Nucleus accumbens (tissue), 56 donors: ENCODE data around the gene ZIC5.

Source experiments
- DNase-seq, 56 donors: peaks; one replicate each; lab custom pipeline; 2025; lab: John Stamatoyannopoulos, UW

Gene ZIC5

DNA sequence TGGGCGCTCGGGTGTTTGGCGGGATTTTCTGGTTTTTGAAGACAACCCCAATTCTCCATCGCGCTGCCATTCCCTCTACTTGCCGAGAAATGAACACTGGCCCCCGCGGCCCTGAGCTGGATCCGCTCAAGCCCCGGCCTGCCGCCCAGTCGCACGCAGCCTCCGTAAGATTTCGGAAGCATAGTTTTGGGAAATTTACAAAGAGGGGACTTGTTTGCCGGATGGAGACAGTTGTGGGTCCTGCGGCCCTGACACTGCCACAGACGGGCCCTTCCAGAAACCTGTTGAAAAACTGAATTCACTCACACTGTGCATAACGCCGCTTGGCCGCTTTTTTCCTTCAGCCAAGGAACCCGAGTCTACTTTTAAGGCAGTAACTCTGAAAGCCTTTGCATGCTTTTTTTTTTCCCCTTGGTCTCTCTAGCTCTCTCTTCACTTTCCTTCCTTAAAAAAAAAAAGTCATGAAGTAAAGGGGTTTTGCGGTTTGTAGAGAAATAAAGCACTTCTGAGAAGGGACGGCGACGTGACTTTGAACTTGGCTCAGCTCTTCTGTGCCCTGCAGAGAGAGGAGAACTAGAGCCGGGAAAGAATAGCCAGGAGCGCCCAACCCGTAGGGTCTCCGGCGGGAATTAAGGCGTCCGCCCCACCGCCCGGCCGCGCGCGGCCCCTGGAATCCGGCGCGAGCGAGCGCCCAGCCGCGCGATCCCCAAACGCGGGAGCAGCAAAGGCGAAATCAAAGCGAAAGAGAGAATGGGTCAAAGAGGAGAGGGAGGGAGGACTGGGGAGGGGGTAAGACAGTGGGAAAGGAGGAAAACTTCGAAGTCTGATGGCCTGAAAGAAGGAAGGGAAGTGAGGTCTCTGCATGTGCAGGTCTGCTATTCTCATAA is 6.6 kb upstream of the ZIC5 start:
- DNase-seq: no peak

DNA sequence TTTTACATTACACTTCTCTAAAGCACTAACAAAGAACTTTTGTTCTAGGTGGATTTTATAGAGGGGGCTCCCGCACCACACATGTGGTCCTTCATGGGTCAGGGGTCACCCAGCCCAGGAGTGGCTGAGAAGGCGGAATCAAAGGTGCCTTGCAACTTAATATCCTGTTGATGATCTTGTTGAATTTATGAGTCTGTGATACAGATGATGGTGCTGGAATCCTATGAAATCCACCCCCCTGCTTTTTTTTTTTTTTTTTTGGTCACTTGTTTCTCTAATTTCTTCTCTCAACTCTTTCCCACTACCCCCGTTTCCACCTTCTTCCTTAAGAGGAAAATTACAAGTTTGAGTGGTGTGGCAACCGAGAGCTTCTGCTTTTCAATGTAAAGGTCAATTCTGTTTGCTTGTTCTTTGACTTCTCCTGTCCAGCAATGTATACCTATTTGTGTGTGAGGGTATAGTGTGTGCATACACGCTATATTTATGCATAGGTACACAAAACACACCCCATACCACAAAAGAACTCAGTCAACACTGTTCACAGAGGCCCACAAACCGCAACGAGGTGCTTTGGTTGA is 5.9 kb upstream of the ZIC5 start:
- DNase-seq: no peak

DNA sequence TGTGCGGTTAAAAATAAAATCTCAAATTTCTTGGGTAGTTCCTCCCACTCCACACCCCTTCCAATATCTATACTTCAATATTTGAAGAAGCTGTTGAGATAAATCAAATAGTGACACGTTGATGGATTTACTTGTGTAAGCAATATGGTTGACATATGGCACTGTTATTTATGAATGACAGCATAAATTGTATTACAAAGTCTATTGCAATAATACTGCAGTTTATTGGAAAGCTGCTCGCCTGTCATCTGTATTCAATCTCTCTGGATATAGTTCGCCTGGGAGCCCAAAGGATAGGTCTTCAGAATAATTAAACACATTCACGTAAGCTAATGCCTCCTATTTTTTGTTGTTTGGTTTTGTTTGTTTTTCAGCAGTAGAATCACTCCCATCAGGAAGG is 5.0 kb upstream of the ZIC5 start:
- DNase-seq: no peak

DNA sequence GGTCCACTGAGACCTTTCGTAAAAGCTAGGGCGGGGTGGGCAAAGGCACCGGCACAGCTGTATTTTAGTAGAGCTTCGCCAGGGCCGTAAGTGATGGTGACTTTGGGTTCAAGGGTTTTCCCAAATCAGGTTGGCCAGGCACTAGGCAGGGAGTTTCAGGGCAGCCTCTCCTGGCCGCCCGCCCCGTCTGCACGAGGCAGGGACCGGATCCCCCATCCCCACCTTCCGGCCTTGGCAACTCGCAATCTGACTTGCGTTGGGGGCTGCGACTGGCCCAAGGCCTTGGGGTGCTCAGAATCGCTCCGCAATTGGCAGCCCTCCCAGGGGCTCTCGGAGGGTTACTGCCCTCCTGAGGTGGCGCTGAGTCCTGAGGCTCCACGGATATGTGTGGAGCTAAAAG is 4.1 kb upstream of the ZIC5 start:
- no peak for DNase-seq

DNA sequence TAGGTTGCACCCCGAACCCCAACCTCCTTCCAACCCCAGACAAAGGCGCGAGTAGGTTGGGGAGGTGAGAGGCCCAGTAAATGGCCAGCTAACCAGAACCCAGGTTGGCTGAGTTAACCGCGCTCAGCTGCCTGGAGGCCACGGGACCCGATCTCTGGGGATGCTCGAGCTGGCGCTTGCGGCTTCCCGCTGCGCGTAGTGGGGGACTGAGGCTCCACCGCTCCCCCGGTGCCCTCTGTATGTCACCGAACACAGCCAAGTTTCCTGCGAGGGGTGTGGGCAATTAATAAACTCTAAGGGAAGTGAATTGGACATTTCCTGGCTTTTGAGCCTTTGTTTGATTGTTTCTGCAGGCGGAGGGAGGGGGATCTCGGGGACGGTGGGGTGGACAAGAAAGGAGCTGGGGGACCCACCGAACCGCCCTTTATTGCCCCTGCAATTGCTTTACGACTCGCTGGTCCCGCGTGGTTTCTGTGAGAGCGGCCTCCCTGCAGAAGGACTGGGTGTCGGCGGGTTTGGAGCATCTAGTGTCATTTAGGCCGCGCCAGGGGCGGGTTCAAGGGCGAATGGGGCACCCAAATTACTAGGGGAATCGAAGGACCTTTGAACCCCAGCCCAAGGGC is 3.5 kb upstream of the ZIC5 start:
- no peak for DNase-seq

DNA sequence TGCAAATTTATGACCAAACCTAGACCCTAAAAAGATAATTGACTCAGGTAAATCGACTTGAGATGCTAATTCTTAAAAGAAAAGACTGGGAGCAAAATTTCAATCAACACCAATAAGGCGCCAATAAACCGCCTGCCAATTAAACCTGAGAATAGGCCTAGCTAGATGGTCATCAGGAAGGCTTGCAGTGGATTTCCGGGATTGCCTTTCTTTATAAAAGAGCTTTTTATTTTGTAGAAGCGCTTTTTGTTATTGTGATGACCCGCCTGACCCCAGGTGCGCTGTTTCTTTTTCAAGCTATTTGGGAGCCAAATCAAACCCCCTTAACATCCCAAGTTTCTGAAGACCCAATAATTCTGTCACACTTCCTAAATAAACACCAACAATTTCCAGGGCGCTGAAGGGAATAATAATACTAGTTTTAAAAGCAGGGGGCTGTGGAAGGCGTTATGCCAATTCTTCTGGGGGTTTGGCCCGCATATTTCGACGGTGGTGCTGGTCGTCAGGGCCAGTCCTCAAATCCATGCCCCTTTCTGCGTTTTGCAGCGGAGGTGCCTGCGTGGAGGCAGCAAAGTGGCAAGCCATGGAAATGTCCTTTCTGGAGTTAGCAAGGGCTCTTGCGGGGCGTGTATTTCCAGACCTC is 2.9 kb upstream of the ZIC5 start:
- DNase-seq: no peak

DNA sequence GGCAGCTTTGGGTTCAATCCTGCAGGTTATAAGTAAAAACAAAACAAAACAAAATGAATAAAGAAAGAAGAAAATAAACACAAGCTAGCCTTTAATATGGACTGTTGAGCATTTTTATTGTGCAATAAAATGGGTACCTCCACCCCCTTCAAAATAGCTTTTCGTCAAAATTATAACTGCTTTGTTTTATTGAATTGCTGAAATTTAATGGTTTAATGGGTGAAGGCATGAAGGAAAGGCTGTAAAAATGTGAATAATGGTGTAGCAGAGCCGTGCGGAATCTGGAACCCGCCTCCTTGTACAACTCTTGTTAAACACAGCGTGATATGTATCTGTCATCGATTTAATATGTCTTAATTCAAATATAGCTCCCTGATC is 2.2 kb upstream of the ZIC5 start:
- no peak for DNase-seq

DNA sequence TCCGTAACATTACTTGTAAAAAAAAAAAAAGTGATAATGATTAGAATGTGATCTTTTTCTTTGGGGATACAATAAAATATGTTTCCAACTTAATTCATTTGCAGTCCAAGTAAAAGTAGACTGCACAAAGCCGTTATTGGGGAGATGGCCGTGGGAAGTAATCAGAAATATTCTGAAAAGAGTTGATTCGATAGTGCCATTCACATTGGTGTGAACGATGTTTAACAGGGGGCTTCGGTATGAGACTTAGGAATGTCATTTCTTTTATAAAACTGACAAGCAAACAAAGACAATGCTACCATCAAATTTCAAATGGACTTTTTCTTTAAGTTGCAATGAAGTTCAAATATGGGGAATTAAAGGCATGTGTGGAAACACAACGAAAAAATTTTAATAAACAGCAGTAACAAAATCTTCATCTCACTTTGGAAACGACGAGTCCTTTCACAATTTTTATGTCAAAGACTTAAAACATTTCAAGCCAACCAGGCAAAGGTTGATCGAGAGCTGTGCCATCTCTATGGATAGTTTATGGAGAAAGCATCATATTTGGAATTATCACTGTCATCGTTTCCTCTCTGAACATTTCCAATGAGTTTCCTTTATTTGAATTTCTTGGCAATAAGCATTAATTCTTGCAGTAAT is 1.7 kb upstream of the ZIC5 start:
- DNase-seq: no peak

DNA sequence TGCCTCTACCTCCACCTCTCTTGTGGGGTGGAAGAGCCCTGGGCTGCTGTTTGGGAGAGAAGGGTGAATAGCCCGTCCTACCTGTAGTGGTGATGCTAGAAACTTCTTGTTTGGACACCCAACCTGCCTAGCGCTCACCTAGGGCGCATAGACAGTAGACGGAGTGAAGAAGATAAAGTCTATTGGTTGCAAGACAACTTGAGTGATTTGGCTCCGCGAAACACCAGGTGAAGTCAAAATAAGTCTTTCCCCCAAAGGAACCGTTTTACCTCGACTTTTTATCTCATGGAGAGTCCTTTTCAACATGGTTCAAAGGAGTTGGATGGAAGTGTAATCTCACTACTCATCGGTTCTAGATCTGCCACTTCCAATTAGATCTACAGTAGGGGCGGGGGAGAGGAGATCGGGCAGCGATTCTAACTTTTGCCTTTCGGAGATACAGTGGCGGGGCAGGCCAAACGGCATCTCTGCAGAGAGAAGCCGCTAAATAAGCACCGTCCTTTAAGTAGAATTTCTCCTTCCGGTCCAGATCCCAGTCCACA is 694 bp upstream of the ZIC5 start:
- no peak for DNase-seq

DNA sequence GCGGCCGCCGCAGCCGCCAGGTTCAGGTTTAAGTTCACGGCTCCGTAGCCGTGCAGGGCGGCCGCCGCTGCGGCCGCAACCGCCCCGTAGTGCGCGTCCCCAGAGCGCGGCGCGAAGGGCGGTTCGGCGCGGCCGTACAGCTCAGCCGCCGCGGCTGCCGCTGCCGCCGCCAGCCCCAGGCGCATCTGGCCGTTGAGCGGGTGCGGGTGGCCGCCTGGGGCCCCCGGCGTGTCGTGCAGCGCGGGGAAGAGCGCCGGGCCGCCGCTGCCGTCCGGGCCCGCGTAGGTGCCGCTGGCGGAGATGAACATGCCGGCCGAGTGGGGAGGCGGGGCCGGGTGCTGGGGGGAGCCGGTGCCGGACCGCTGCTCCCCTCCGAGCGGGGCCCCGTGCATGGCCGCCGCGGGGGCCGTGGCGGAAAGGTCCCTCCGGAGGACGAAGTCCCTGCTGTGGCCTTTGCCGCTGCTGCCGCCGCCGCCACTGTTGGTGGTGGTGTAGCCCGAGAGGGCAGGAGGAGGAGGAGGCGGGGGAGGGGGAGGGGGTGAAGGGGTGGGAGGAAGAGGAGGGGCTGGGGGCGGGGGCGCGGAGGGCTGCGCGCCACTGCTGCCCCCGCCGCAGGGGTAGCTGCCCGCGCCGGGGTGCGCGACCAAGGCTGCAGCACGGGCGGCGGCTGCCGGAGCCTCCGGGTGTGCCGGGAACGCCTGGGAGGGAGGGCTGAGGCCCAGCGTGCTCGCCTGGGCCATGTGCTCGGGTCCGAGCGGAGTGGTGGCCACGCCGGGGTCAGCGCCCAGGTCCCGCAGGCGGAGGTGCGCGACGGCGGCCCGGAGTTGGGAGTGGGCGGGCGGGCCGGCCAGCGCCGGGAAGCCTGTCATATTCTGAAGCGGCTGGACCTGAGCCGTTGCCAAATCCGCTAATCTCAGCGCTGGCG is 654 bp downstream of the ZIC5 start:
- DNase-seq: no peak

DNA sequence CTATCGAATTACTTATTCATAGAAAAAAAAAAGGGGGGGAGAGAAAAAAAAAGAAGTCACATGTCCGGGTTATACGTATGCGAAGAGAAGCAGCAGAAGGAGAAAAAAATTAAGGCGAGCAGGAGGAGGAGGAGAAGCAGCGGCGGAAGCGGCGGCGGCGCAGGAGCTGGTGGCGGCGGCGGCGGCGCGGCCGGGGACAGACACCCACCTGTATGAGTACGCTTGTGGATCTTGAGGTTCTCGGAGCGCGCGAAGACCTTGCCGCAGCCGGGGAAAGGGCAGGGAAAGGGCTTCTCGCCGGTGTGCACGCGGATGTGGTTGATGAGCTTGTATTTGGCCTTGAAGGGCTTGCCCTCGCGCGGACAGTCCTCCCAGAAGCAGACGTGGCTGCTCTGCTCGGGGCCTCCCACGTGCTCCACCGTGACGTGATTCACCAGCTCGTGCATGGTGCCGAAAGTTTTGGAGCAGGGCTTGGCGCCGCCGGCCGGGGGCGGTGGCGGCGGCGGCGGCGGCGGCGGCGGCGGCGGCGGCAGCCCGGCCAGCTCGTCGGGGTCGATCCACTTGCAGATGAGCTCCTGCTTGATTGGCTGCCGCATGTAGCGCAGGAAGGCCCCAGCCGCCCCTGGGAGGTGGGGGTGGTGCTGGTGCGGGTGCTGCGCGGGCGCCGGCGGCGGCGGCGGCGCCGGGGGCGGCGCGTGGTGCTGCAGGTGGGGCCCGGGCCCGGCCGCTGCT is 1.5 kb downstream of the ZIC5 start:
- DNase-seq: peak in 2 of 56 donors; percentile 15 to 25

DNA sequence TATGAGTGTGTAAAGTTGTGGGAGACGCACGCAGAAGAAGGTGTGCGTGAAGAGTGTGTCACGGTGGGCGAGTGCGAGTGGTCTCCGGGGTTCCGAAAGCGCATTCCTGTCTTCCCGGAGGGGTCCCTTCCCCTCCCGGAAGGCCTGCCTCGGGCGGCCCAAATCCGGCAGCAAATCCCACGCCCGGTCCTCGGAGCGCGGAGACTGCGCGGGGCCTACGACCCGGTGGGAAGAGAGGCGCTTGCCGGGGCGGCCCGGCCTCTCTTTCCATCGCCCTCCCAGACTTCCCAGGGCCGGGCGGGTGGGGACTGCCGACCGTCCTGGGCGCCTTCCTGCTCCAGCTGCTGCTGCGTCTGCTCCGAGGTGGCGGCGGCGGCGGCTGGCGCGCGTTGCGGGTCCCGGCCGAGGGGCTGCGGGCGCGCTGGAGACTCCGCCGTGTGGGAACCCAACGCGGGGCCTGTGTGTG is 2.1 kb downstream of the ZIC5 start:
- no peak for DNase-seq

DNA sequence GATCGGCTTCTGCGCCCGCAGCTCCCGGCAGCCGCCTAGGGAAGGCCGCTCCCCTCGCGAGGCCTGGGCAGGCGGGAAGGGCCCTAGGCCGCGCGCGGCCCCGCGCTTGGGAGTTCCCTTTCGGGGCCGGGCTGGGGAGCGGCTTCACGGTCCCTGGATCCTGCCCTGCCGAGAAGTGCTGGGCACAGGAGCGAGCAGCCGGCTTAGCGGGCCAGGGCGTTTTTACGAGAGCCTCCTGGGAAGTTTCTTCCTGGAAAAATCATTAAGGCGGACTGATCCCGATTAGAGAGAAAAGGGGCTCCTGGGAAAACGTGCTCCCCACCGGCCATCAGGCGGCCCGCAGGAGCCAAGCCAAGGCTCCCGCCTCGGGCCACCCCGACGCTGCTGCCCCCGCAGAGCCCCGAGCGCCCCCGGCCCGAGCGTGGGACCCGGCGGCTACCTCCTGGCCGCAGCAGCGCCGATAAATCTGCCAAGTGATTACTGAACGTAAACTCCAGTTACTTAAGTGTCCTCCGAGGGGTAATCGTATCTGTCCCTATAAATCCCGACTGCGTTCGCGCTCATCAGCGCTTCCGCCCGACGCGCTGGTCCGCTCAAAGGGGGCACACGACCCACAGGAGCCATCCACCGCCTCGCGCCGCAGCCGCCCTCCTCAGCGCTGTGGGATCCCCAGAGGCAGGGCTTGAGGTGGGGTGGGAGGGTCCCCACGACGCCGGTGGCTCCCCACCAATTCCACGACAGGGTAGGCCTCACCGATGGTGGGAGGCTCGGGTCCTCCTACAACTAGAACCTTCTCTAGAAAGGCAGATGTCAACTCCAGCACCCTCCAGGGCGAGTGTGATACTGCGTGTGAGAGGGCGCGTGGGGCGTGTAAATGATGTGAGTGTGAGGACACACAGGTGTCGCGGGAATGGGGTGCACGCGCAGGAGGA is 2.8 kb downstream of the ZIC5 start:
- no peak for DNase-seq

DNA sequence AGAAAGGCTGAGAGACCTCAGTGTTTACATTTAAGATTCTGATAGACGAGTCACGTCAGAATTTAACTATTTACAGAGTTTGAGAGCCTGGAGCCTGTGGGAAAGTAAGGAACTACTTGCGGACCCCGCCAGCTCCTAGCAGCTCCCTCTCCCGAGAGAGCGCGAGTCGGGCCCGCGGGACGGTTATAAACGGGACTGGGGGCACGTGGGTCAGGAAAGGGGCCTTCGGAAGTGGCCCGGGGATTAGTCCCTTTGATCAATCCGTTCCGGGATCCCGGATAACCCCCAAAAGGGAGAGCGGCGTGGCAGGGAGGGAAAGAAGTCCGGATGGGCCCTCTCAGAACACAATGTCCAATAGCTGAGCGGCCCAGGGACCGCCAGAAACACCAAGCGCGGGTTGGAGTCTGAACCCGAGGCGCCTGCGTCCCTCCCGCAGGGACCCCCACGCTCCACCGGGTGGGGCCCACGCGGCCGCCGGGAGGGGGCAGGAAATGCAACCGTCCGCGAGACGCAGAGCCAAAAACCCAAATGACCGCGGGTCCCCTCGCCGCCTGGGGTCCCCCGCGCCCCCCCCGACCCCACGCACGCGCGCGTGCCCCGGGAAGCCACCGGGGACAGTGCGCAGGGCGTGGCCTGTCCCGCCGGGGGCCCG is 3.6 kb downstream of the ZIC5 start:
- DNase-seq: peak in 4 of 56 donors; percentile 26 to 39 (median 32)

DNA sequence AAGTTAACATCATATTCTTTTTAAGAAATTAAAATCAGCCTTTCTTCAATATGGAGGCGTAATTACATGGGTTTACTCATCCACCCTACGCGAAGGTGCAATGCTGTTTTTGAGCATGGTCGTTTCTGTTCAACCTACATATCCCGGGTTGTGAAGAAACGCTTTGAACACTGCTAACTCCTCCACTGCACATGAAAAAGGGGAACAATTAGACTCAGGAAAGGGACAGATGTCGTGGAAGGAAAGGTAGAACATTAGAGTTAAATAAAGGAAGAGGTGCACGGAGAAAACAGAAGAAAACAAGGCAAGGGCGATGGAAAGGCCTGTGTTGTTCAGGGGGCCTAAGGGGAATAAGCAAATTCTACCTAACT is 4.1 kb downstream of the ZIC5 start:
- DNase-seq: no peak

DNA sequence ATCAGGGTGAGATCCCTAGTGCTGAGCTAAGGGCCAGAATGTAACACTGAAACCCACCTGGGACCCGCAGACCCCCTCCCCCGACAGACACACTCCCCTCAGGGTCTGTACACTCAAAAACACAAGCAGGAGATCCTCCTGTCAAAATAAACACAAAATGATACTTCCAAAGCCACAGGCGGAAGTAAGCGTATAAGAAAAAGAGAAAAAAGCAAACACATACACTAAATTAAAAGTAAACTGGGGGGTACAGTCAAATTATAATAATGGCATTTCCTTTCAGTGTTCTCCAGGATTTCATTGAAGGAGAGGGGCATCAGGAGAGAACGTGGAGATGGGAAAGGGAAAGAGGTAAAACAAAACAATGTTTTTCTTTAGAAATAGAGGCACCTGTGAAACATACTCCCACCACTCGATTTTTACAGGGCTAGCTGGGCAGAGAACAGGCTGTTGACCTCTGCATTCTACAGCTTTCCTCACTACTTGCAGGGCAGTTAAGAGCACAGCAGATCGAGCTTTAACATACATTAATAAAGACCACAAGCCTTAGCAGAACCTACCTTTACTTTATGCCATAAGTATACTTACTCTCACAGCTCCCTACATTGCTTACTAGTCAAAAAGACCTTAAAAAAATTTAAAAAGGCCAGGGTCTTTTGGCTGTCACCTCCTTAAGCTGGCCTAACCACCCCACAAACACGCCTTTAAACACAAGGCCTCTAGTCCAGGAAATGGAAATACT is 5.3 kb downstream of the ZIC5 start:
- no peak for DNase-seq
